Ammon's horn (tissue), 1 donor: ENCODE measurements around the gene ANKDD1A.

ENCODE experiments used
- DNase-seq: peaks from one replicate; pipeline ENCODE4 v3.0.0-alpha.2; 2016; ENCODE audit warnings: low spot score

ANKDD1A gene

DNA sequence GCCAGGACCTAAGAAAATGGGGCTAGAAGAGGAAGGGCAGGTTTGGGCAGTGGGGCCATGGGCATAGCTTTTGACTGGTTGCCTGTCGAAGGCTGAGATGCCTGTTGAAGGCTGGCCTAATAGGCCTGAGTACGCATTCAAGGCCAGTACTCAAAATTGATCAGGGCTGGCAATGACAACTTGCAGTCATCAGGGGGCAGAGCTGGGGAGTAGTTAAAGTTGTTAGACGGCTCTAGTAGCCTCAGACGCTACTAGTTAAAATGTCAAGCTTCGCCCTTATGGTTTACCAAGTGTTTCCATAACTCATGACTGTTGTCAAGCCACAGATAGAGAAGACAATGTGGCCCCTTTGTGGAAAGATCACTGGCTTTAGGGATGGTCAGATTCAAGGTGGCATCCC lies 49.3 kb downstream of the ANKDD1A start:
- DNase-seq = no peak

DNA sequence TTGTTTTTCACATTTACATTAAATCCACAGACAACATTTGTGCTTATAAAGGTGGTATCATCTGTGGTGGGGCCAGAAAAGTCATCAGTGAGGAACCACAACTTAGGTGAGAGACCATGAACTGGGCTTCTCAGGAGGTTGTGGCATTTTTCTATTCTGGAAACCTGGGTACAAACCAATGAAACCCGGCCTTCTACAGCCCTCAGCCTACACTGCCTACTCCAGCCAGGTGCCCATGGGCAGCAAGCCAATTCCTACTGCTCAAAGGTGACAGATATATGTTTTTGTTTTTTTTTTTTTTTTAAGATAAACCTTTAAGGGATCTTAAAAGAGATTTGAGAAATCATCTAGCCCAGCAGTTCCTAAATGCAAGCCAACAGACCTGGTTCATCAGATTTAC lies 57.7 kb downstream of the ANKDD1A start:
- no peak for DNase-seq

DNA sequence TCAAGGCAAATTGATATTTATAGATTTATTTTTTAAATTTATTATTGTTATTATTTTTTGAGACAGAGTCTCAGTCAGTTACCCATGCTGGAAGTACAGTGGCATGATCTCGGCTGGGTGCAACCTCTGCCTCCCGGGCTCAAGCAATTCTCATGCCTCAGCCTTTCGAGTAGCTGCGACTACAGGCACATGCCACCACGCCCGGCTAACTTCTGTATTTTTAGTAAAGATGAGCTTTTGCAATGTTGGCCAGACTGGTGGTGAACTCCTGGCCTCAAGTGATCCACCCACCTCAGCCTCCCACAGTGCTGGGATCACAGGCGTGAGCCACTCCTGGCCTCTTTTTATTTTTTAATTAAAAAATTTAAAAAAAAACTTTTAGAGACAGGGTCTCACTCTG lies 59.0 kb downstream of the ANKDD1A start:
- no peak for DNase-seq

DNA sequence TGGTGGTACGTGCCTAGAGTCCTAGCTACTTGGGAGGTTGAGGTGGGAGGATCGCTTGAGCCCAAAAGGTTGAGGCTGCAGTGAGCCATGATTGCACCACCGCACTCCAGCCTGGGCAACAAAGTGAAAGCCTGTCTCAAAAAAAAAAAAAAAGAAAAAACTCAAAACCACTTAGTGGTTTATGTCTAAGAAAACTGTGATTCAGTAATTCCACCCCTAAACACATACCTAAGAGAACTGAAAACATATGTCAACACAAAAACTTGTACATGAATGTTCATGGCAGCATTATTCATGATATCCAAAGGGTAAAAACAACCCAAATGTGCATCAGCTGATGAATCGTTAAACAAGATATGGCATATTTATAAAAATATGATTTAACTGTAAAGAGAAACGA lies 63.7 kb downstream of the ANKDD1A start:
- no peak for DNase-seq

DNA sequence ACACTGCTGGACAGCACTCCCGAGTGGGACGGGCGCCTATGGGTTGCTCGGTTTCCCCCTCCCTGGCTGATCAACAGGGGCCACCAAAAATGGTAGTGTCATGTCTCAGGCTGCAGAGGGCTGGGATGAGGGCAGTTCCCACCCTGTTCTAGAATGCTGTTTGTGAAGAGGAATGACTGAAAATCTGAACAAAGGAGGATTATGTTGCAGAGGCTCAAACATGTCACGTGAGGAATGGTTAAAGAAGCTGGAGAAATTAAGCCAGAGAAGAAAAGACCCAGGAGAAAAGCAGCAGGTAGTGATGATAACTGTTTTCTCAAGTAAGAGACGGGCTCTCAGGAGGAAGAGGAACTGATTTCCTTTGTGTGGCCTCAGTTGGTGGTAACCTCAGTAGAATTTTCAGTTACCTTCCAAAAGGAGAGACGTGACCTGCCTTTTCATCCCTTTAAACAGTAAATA lies 67.6 kb downstream of the ANKDD1A start:
- DNase-seq = peak; percentile 43

DNA sequence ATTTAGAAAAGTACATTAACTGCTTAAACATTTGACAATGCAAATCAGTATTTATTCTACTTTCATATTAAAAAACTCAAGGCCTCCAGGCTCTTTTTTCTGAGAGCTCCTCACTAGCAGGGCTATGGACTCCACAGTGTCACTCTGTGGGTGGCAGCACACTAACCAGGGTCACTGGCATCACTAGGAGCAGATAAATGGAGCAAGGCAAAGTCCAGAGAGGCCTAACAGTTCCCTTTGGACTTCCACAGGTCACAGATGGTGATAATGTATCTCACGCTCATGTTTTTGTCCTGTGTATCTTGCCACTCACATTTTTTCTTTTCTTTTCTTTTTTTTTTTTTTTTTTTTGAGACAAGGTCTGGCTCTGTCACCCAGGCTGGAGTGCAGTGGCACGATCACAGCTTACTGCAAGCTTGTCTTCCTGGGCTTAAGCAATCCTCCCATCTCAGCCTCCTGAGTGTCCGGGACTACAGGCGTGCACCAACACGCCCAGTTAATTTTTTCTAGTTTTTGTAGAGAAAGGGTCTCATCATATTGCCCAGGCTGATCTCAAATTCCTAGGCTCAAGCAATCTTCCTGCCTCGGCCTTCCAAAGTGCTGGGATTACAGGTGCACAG lies 70.2 kb downstream of the ANKDD1A start:
- no peak for DNase-seq

DNA sequence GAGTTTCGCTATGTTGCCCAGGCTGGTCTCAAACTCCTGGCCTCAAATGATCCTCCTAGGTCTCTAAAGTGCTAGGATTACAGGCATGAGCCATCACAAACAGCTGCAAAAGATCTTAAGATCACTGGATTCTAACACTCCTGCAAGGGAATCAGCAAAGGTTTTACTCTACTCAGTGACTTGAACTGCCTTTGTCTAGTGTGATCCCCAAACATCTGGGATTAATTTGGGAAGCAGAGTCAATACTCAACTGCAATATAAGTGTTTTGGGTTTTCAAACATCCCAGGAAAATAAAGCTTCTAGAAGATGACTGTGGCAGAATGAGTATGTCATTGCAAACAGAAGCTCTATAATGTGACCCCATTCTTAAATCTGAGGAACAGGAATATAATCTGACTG lies 70.8 kb downstream of the ANKDD1A start:
- DNase-seq = no peak

DNA sequence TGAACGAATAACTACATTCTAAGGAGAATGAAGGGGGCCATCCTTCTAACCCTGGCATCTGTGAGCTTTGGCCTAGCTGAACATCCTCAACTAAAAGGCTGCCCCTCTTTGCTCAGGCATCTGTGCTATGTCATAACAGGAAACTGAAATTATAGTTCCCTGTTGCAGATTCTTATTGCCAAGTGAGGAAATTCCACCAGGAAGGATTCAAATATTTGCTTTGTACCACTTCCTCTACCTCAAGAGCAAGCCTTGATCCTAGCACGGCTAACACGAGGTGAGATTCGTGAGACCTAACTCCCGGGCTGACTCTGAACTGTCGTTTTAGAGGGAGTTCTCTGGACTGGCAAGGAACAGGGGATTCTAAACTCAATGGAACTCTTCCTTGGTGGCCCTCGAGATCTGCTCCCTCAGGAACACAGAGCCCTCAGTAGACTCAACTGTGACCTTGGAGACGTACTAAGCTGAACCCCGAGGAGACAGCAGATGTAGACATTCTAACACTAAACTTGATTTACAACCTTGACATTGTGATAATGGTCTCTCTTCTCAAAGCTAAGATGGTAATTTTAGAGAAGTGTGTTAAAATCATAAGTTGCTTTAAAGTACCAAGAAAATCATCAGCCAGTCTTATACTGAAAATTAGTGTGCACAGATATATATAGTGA lies 73.8 kb downstream of the ANKDD1A start:
- DNase-seq = no peak

DNA sequence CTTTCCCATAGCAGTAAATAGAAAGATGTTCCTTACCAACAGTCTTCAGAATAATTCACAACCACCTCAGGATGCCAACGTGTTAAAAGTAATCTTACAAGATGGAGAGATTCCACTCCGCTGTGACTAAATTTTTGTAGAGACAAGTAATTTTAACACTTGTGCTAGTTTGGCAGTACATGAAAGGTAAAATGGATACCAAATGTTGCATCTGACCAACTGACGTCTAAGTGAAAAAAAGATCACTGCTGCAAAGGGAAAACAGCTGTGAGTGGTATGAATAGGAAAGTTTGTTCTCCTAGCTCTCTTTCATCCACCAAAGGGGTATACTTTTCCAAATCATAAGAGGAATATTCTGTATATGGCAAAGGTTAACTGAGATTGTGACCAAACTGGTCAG lies 75.4 kb downstream of the ANKDD1A start:
- no peak for DNase-seq

DNA sequence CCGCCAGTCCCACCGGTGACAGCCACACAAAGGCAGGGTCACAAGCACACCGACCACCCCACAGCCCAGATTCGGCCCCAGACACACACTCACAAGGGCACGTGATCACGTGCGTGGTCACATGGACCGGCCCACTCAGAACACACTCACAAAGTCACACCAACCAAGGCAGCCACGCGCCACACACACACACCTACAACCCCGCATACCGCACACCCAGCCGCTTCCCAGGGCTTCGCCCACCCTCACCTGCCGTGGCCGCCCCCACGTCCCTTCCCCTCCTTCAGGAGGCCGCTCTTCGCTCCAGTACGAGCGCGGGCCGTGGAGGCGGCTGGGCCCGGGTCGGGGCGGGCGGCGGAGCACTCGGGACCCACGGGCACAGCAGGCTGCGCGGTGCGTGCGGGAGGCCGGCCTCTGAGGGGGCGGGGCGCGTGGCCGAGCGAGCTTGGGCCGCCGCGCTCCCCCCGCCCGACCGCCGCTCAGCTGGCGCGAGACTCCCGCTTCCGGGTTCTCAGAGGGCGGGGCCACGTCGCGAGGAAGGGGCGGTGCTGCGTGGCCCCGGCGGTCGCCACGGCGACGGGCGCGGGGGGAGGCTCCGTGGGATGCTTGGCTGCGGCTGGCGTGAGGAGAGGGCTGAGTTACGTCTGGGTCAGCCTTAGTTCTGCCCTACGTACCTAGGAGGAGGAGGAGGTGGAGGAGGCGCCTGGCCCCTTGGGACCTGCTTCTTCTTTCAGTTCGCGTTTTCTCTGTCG lies 77.9 kb downstream of the ANKDD1A start, which contains the start of gene SPG21:
Gene SPG21 (minus strand): TSS at position 499 of the 752 bp plus-strand sequence. CDS start 6,345 bp downstream, outside the sequence.
- DNase-seq = peak; percentile 97

DNA sequence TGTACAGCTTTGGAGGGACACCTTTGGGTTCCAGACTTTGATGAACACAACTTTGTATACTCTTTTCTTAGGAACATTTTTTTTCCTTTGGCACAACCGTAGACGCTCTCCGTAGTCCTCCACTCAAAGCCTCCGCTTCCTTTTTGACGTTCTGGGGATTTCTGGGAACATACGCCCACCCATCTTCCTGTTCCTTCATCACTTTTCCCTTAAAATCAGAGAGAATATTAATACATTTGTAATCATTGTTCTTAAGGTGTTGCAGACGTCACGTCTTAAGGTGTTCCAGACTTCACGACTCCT lies 78.4 kb downstream of the ANKDD1A start:
- DNase-seq = no peak

DNA sequence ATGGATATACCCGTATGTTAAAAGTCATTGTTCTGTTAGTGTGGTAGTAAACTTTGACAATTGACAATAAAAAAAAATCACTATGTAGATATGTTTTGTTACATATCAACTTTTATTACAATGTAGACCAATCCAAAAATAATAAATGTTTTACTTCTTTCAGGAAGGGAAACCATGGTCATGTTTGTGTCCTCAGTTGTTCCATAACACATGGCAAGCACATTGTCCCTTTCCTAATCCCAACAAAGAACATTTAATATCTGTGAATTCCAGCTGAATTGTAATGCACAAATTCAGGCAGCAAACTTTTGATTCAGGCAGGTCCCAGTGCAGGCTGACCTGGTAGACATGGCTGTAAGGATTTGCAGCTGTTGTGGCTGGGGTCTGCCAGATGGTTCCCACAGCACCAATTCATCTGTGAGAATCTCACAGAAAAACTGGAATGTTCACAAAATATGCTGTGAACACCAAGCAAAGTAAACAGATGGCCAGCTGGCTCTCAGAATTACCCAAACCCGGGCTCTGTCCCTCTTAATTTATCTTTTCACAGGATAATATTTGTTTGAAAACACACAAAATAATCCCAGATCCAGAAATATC lies 79.9 kb downstream of the ANKDD1A start:
- DNase-seq = no peak

DNA sequence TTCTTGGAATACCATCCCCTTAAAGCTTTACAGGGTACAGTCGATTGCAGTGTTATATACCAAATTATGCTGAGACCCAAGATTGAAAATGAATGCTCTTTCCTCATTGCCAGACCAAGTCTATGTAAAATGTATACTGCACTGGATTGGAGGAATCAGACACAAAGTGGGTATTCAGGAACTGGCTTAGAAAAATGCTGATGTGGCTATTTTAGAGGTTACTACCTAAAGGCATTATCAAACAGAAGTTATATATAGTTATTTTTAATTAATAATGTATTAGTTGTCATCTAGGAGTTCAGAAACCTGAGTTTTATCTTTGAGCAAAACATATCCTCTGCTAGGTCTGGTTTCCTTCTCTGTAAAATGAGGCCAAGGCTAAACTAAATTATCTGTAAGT lies 81.6 kb downstream of the ANKDD1A start:
- DNase-seq = no peak

DNA sequence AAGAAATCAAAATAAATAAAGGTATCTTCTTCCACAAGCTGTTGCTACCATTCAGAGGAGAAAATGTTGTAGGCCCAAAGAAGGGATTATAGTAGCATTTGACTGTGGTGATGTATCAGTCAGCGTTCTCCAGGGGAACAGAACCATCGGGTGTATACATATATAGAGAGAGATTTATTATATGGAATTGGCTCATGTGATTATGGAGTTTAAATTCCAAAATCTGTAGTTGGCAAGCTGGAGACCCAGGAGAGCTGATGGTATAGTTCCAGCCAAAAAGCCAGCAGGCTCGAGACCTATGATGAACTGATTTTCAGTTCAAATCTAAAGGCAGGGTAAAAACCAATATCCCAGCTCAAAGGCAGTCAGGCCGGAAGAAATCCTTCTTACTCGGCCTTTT lies 85.4 kb downstream of the ANKDD1A start:
- DNase-seq = no peak

DNA sequence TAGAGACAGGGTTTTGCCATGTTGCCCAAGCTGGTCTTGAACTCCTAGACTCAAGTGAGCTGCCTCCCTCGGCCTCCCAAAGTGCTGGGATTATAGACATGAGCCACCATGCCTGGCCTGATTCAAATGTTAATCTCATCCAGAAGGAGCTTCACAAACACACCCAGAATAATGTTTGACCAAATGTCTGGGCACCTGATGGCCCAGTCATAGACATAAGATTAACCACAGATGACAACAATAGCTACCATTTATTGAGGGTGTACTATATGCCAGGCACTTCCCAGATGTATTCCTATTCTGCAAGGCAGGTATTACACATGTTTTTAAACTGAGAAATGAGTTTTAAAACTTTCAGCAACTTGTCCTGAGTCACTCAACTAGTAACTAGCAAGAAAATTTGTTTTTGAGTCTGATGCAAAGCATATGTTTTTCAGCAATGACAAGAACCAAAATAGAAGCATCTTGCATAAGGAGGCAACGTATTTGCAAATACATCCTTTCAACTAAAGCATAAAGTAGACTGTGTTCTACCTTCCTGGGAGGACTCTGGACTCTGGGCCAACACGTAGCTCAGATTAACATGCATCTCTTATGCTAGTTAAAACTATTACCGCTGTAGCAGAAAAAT lies 86.2 kb downstream of the ANKDD1A start:
- DNase-seq = no peak

DNA sequence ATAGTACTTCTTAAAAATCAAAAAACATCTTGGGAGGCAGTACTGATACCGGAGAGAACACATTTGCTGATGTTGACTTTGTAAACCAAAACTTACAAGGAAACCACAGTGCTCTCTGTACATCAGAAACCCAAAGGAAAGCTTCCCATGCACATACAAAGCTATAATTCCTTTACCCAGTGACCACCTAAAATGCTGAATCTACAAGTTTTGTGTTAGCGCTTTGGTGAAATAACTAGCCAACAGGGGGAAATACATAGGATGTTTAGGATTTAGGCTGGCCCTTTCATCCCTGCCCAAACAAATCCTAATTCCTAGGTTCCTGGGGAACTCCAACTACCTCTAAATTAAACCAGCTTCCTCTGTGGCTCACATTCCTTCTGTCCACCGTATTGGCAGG lies 93.3 kb downstream of the ANKDD1A start:
- no peak for DNase-seq

DNA sequence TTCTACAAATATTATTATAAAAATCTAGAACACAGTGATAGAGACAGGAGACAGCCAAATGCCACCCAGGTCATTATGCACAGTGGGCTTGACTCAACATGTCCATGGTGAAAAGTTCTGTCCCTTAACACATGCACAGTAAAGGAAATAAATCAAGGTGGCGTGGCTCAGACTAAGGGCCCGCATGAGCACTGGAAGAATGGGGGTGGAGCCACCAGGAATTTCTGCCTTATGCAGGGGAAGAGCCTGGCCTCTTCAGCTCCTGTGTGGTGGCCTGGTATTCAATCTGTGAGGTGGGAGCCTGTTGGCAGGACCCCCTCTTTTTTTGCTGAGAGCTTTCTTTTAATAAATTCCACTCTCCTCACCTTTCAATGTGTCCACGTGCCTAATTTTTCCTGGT lies 95.2 kb downstream of the ANKDD1A start:
- no peak for DNase-seq
